ENCODE data around the gene SMIM14.
A peak's percentile ranks its signal among the peaks of the same experiment; 100 is the strongest.
"Not testable (repeated sequence)": the region's sequence is repeated elsewhere in the genome, so short reads cannot be mapped to it uniquely, and the experiment has no call there.

The SMIM14 gene

GRCh38 chr4:39528061-39528465 lies 110.6 kb downstream of the SMIM14 start:
- peak; percentile 79 for DNase-seq

- DNase-seq, result peak; percentile 99
Observed at GRCh38 chr4:39527296-39528060, 111.2 kb downstream of the SMIM14 start, which contains the start of gene UGDH. TSS of gene UGDH (minus strand) at chr4:39527439. CDS start at chr4:39521512, 5,927 bp downstream.

- no peak for DNase-seq
Observed at GRCh38 chr4:39526765-39527295, 111.8 kb downstream of the SMIM14 start.

- DNase-seq, result no peak
Observed at GRCh38 chr4:39525822-39526690, 112.6 kb downstream of the SMIM14 start.

GRCh38 chr4:39524161-39524957 lies 114.3 kb downstream of the SMIM14 start:
- no peak for DNase-seq

DNA sequence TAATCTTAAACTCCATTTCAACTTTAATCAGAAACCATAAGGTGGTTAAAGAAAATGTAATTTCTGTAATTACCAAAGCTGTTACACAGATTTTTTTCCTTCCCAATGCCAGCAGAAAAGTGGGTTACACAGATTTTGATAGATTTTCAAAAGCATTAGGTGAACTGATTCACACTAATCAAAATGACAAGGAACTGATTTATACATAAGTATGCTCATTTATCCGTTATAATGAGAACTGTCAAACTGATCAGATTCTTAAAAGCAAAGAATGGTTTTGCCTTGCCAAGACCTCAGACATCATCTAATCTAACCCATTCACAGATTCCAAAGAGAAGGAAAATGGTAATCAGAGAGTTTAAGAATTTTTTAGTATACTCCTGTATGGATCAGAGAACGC lies 116.6 kb downstream of the SMIM14 start:
- DNase-seq, result no peak

GRCh38 chr4:39521253-39521919 lies 117.3 kb downstream of the SMIM14 start:
- peak; percentile 81 for DNase-seq

DNA sequence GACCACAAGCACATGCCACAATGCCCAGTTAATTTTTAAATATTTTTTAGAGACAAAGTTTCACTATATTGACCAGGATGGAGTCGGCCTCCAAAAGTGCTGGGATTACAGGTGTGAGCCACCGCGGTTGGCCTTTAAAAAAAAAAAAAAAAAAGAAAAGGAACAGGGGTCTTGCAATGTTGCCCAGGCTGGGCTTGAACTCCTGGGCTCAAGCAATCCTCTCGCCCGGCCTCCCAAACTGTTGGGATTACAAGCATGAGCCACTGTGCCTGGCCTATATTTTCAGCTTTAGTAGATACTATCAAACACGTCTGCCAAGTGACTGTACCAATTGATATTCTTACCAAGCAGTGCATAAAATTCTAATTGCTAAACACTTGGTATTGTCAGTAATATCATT lies 120.2 kb downstream of the SMIM14 start:
- DNase-seq, result no peak

- DNase-seq, result no peak
Observed at GRCh38 chr4:39516407-39516966, 122.2 kb downstream of the SMIM14 start.

GRCh38 chr4:39515669-39516401 lies 122.8 kb downstream of the SMIM14 start:
- DNase-seq, result not testable (repeated sequence)

DNA sequence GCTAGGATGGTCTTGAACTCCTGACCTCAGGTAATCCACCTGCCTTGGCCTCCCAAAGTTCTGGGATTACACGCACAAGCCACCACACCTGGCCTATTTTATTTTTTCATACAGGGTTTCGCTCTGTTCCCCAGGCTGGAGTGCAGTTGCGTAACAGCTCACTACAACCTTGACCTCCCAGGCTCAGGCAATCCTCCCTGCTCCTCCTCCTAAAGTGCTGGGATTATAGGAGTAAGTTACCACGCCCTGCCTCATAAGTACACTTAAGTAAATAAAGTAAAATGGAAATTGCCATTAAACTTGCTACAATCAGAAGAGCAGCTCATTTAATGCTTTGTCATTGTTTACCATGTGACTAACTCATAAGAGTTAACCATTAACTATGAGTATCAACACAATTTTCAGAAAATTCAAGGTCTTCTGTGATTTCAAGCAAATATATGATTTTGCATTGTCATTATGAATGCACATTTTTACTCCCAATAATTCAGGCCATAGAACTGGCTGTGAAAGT lies 123.7 kb downstream of the SMIM14 start:
- no peak for DNase-seq

GRCh38 chr4:39514266-39514665 lies 124.4 kb downstream of the SMIM14 start:
- DNase-seq, result not testable (repeated sequence)

GRCh38 chr4:39510348-39510929 lies 128.2 kb downstream of the SMIM14 start:
- DNase-seq, result no peak

GRCh38 chr4:39505581-39505980 lies 133.1 kb downstream of the SMIM14 start:
- DNase-seq, result no peak

DNA sequence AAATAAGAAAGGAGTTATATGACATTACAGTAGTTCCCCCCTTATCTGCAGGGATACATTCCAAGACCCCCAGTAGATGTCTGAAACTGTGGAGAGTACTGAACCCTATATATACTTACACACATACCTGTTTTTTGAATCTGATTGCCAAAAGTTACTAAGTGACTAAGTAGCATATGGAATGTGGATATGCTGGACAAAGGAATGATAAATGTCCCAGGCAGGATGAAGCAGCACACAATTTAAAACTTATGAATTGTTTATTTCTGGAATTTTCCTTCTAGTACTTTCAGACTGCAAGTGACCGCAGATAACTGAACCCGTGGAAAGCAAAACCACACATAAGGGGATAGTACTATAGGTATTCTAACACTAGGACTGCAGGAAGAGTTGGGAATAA lies 134.1 kb downstream of the SMIM14 start:
- no peak for DNase-seq

- DNase-seq, result not testable (repeated sequence)
Observed at GRCh38 chr4:39502664-39503035, 136.0 kb downstream of the SMIM14 start.

DNA sequence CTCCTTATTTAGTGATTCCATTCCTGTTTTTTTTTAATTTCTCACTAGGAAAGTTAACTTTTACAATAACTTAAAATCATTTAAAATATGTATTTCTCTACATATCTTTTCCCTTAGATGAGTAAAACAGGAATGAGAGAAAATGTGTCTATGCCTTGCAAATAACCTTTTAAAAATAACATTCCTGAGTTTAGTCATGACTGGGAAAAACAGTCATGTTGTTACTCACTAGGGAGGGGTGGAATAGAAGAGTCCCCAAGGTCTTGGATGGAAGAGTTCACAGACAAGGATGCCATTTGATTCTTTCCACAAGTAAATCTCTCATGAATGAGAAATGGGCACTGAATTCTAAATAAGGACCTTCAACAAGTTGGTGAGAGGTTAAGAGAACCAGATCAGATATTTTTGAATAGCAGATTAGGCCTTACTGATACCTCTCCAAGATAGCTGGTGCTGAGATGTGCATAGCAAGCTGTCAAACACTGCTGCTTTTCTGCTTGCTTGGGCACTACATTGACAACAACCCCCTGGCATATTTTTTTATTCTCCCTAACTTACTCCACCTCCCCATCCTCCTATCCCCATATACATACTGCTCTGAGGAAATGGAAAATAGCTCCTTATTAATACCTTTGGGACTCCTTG lies 136.5 kb downstream of the SMIM14 start:
- peak; percentile 82 for DNase-seq

DNA sequence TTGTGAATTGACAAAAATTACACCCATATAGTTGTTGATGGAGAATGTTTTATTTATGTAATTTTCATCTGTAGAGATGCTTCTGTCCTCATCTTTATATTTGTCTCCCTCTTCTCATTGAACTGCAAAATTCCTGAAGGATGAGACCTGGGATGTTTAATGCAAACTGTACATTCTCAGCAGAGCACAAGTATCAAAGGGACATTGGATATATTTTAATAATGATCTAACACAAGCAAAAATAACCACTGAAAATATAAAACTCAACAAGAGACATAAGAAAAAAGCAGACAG lies 140.0 kb downstream of the SMIM14 start:
- DNase-seq, result no peak

DNA sequence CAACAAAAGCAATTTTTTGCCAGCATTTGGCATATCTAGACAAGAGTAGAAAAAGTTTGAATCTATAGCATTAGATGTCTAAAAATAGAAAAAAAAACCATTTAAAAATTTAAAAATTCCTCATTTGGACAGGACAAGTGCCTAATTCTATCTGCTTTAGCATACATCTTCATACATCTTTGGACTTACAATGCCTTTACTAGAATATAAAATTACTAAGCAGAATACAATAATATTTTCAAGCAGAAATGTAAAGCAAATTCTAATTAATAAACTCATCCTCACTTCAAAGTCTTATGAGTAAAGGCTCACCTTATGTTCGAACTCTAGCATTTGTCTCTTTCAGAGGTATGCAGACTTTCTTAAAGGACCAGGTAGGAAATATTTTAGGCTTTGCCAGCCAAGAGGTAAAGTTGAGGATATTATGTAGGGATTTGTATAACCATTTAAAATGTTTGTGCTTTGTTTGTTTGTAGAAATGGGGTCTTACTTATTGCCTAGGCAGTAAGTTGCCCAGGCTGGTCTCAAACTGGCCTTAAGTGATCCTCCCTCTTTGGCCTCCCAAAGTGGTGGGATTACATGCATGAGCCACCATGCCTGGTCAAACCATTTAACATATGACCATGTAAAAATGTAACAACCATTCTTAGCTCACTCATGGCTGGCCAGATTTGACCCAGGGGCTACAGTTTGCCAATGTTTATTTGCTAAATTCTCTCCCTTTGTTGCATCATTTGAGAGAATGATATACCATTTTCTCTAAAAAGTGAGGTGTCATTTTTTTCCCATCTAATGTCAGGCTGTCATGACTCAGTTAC lies 140.5 kb downstream of the SMIM14 start:
- no peak for DNase-seq
